Dendritic cell treated with granulocyte-macrophage colony-stimulating factor and Interleukin-4, amounts not matched to agents 40 ng/mL and 50 ng/mL, for 4 days (primary cell): Measurements from ENCODE around the gene HOGA1.
"Not testable (repeated sequence)": the region's sequence is repeated elsewhere in the genome, so short reads cannot be mapped to it uniquely, and the experiment has no call there.

ENCODE experiments used
- H3K27ac Mint-ChIP-seq: one replicate; pipeline ENCODE4 v1.8.0; 2022; ENCODE audit warnings: mild to moderate bottlenecking, mixed read lengths
- H3K27me3 Mint-ChIP-seq: one replicate; pipeline ENCODE4 v1.8.0; 2022; ENCODE audit warnings: mild to moderate bottlenecking, mixed read lengths
- H3K36me3 Mint-ChIP-seq: one replicate; pipeline ENCODE4 v1.8.0; 2022; ENCODE audit warnings: low read depth, mixed read lengths
- H3K4me1 Mint-ChIP-seq: one replicate; pipeline ENCODE4 v1.8.0; 2022; ENCODE audit warnings: low read depth, mixed read lengths
- H3K4me3 Mint-ChIP-seq: one replicate; pipeline ENCODE4 v1.8.0; 2022; ENCODE audit warnings: mild to moderate bottlenecking, moderate library complexity, mixed read lengths
- H3K9me3 Mint-ChIP-seq: one replicate; pipeline ENCODE4 v1.8.0; 2022; ENCODE audit warnings: mixed read lengths
- intact Hi-C: fragments of 100-400 bp; cut with micrococcal nuclease; formaldehyde crosslinking; loops from one replicate; pipeline ENCODE4 v1.15.0; 2022

HOGA1 gene

DNA sequence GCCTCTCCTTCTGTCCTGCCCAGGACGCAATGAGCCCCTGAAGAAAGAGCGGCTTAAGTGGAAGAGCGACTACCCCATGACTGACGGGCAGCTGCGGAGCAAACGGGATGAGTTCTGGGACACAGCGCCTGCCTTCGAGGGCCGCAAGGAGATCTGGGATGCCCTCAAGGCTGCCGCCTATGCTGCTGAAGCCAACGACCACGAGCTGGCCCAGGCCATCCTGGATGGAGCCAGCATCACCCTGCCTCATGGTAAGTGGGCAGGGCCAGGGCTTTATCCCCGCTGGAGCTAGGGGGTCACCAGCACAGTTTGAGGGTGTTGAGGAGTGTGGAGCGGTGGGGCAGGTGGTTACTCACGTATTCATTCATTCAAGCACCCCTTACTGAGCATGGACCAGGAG lies 16.3 kb upstream of the HOGA1 start:
- no peaks in the 10 kb centered on the region for H3K27me3 Mint-ChIP-seq
- no peak overlapping the region for H3K4me3 Mint-ChIP-seq
- intact Hi-C loops, result no loop called here
- H3K9me3 Mint-ChIP-seq, result no peaks in the 10 kb centered on the region
- peaks cover 36% of the 10 kb centered on the region for H3K36me3 Mint-ChIP-seq
- H3K4me1 Mint-ChIP-seq, result no peaks in the 10 kb centered on the region
- H3K27ac Mint-ChIP-seq, result no peak overlapping the region

DNA sequence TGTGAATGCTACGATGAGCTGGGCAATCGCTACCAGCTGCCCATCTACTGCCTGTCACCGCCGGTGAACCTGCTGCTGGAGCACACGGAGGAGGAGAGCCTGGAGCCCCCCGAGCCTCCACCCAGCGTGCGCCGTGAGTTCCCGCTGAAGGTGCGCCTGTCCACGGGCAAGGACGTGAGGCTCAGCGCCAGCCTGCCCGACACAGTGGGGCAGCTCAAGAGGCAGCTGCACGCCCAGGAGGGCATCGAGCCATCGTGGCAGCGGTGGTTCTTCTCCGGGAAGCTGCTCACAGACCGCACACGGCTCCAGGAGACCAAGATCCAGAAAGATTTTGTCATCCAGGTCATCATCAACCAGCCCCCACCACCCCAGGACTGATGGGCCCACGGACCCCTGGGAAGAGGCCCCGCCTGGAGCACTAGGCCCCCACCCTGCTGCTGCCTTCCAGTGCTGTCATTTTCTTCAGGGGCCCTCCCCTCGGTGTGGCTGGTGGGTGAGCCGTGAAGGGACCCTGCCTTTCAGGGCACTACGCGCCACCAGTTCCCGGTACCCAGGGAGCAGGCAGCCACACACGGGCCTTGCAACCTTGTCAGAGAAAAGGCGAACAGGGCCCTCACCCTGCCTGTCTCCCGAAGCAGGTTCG lies 13.9 kb upstream of the HOGA1 start:
- H3K27me3 Mint-ChIP-seq, result no peaks in the 10 kb centered on the region
- no peaks in the 10 kb centered on the region for H3K4me1 Mint-ChIP-seq
- H3K4me3 Mint-ChIP-seq, result no peak overlapping the region
- peaks cover 36% of the 10 kb centered on the region for H3K36me3 Mint-ChIP-seq
- H3K27ac Mint-ChIP-seq, result no peak overlapping the region
- no peaks in the 10 kb centered on the region for H3K9me3 Mint-ChIP-seq
- intact Hi-C loops, result loop anchor here (5.0 to 10.0 kb wide), 2 partner anchors 42 to 85 kb away; no protein-coding TSS in a partner anchor

DNA sequence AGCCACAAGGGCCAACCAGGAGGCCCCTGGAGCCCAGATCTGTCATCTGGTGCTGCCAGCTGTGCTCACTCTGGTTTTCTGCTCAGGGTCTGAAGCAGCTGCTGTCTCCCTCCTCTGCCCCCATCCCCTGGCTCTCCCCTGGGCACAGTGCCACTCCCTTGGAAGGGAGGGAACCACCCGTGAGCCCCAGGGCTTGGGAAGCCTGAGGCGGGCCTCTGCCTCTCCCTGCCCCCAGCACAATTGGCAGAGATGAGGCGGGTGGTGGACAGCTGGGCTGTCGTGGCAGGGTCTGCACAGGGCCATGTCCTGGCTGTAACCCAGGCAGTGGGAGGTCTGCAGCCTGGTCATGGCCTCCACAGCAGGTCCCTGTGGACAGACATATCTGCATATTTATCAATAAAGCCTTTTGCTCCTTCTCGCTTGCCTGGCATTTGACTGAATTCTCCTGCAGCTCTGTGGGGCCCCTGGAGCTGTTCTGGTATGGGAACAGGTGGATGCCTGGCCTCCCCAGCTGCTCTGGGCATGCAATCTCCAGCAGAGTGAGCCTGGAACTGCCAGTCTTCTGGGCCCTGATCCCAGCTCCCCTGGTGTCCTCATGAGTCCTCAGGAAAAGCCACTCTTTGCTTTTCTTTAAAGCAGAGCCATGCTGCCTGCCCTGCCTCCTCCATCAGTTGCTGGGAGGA lies 13.3 kb upstream of the HOGA1 start:
- no peaks in the 10 kb centered on the region for H3K4me1 Mint-ChIP-seq
- H3K27me3 Mint-ChIP-seq, result no peaks in the 10 kb centered on the region
- no peak overlapping the region for H3K27ac Mint-ChIP-seq
- H3K9me3 Mint-ChIP-seq, result no peaks in the 10 kb centered on the region
- H3K36me3 Mint-ChIP-seq, result peaks cover 36% of the 10 kb centered on the region
- H3K4me3 Mint-ChIP-seq, result no peak overlapping the region
- intact Hi-C loops, result loop anchor here (5.0 to 10.0 kb wide), 2 partner anchors 41 to 84 kb away; no protein-coding TSS in a partner anchor

DNA sequence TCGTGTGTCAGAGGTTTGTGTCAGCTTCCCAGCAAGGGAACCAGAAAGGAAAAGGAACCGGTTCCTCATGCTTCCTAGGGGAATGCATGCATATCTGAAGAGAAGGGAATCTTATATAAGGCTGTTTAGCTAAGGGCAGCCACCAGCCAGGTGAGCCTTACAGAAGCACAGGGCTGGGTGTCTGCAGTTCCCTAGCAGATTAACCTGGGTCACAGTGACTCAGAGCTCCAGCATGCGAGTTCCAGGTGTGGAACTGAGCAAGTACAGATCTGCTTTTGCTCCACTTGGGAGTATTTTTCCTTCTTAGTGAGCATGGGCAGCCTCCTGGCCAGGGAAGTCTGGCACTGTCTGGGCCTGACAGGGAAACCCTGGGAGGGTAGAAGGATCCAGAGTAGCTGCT lies 12.6 kb upstream of the HOGA1 start:
- Mint-ChIP-seq H3K27me3 (no peaks in the 10 kb centered on the region), H3K36me3 (peaks cover 36% of the 10 kb centered on the region), H3K9me3 (no peaks in the 10 kb centered on the region), H3K4me1 (no peaks in the 10 kb centered on the region), H3K27ac (no peak overlapping the region), H3K4me3 (no peak overlapping the region)
- intact Hi-C loops, result loop anchor here (1.0 to 10.0 kb wide), 3 partner anchors 41 to 160 kb away; no protein-coding TSS in a partner anchor

DNA sequence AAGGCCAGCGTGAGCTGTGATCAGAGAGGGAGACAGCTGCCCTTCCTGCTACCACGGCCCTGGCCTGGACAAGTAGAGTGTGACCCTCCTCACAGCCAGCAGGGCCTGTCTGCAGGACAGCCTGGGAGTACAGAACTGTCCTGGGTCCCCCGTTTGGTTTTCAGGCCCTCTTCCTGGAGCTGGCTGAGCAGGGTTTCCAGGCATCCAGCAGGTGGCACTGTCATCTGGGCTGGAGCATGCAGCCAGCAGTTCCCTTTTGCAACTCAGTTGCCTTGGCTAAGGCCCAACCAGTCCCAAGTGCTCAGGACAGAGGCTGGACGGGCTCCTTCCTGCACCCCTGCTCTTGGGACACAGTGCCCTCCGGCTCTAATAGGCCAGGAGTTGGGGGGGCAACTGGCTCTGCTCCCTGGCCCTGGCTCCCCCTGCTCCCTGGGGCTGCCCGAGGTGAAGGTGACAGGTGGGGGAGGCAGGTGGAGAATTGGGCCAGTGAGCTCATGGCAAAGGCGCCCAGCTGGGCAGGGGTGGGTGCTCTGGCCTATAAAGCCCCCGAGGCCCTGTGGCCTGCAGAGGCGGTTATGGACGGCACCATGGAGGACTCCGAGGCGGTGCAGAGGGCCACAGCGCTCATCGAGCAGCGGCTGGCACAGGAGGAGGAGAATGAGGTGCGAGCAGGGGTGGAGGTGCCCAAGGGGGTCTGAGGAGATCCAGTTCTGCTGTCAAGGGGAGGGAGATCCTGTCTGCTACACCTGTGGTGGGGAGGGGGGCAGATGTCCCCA lies 11.8 kb upstream of the HOGA1 start, which contains the start of gene ANKRD2:
Gene ANKRD2, plus strand, starts transcription at position 566 of the 776 bp plus-strand sequence. Its CDS starts 10 bp downstream, at position 576.
- Mint-ChIP-seq H3K4me3 (no peak within 1 kb of the TSS), H3K27ac (no peak within 1 kb of the TSS), H3K4me1 (no peaks in the 10 kb centered on the region), H3K27me3 (peaks cover under 1% of the 10 kb centered on the region), H3K36me3 (peaks cover 36% of the 10 kb centered on the region), H3K9me3 (no peaks in the 10 kb centered on the region)
- intact Hi-C loops, result loop anchor here (1.0 to 10.0 kb wide), 3 partner anchors 40 to 159 kb away; no protein-coding TSS in a partner anchor

DNA sequence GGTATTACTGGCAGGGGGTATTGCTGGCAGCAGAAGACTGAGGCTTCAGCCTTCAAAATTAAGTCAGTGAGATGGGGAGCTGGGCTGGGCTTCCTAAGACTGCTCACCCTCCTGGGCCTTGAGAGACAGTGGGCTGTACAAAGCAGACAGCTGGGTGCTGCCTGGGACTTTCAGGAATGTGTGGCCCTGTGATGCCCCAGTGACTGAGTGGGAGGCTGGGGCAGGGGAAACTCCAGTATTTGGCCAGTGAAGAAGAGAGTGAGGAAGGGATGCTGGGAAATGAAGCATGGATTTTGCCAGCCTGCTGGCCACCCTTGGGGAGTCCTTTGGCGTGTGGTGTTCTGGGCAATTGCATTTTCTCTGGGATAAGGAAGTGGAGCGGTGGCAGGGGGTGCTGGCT lies 11.2 kb upstream of the HOGA1 start:
- intact Hi-C loops, result loop anchor here (5.0 to 10.0 kb wide), 2 partner anchors 39 to 82 kb away; no protein-coding TSS in a partner anchor
- Mint-ChIP-seq H3K36me3 (peaks cover 33% of the 10 kb centered on the region), H3K4me1 (no peaks in the 10 kb centered on the region), H3K27ac (no peak overlapping the region), H3K4me3 (no peak overlapping the region), H3K9me3 (no peaks in the 10 kb centered on the region), H3K27me3 (peaks cover 6% of the 10 kb centered on the region)

DNA sequence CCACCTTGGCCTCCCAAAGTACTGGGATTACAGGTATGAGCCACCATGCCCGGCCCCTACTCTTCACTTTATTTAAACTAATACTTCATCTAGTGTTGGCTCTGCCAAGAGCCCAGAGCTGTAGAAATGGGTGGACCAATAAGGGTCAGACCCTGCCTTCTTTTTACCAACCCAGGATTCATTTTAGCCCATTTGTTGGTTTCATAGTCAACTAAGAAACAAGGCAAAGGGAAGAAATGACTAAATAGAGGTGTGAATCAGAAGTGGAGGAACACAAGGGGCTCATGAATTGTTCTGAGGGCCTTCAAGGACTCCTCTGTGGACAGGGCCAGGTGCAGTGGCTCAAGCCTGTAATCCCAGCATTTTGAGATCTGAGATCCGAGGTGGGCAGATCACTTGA lies 10.5 kb upstream of the HOGA1 start:
- Mint-ChIP-seq H3K4me1 (no peaks in the 10 kb centered on the region), H3K36me3 (peaks cover 29% of the 10 kb centered on the region), H3K27ac (no peak overlapping the region), H3K9me3 (no peaks in the 10 kb centered on the region), H3K4me3 (no peak overlapping the region), H3K27me3 (peaks cover 12% of the 10 kb centered on the region)
- intact Hi-C loops, result loop anchor here (5.0 to 10.0 kb wide), 2 partner anchors 39 to 81 kb away; no protein-coding TSS in a partner anchor

DNA sequence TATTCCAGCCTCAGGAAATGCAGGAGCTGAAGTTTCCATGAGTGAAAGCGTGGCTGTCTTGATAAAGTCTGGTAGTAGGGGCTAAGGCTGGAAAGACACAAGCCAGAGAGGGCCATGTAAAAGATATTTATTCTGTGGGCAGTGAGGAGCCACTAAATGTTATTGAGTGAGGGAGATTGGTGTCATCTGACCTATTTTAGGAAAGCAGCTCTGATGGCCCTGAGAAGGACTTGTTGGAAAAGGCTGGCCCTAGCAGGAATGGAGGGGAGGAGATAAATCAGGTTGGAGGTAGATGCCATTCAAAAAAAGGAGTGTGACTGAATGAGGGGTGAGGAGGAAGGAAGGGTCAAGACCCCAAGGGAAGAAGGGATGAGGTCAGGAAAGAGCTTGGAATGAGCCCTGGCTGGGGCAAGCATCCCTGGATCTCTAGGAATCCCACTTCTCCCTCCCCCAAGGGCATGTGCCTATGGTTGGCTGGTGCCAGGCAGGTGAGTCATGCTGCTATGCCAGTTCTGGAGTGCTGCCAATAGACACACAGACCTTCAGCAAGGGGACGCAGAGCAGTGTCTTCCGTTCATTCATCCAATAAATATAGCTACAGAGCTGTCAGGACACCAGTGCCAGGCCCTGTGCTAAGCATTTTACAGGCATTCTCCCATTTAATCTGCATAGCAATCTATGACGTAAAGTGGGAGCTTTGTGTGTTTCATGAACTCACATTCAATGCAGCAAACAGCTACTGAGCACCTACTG lies 9.6 kb upstream of the HOGA1 start:
- intact Hi-C loops, result loop anchor here (5.0 to 10.0 kb wide), 2 partner anchors 38 to 80 kb away; no protein-coding TSS in a partner anchor
- H3K4me3 Mint-ChIP-seq, result no peak overlapping the region
- peaks cover 13% of the 10 kb centered on the region for H3K27me3 Mint-ChIP-seq
- no peak overlapping the region for H3K27ac Mint-ChIP-seq
- H3K36me3 Mint-ChIP-seq, result peaks cover 20% of the 10 kb centered on the region
- no peaks in the 10 kb centered on the region for H3K9me3 Mint-ChIP-seq
- no peaks in the 10 kb centered on the region for H3K4me1 Mint-ChIP-seq

DNA sequence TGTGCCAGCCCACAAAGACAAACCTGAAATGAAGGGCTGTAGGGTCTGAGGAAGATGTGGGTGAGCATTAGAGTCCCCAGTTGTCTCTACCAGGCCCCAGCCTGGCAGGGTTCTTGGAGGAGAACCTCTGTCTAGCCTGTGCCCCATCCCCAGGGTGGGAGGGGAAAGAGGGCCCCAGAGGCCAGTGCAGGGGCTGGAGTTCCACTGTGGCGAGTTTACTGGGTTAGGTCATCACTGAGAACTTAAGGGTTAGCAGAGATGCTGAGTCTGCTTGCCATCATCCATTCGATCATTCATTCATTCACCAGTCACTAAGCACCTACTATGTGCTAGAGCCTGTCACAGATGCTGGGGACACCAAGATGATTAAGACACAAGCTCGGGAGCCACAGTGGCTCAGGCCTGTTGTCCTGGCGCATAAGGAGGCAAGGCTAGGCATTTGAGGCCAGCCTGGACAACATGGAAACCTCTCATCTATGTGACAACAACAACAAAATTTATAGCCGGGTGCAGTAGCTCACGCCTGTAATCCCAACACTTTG lies 9.0 kb upstream of the HOGA1 start:
- intact Hi-C loops, result loop anchor here (10.0 kb wide), 1 partner anchor 80 kb away; no protein-coding TSS in a partner anchor
- Mint-ChIP-seq H3K9me3 (no peaks in the 10 kb centered on the region), H3K36me3 (peaks cover 13% of the 10 kb centered on the region), H3K27ac (no peak overlapping the region), H3K27me3 (peaks cover 13% of the 10 kb centered on the region), H3K4me3 (no peak overlapping the region), H3K4me1 (no peaks in the 10 kb centered on the region)

DNA sequence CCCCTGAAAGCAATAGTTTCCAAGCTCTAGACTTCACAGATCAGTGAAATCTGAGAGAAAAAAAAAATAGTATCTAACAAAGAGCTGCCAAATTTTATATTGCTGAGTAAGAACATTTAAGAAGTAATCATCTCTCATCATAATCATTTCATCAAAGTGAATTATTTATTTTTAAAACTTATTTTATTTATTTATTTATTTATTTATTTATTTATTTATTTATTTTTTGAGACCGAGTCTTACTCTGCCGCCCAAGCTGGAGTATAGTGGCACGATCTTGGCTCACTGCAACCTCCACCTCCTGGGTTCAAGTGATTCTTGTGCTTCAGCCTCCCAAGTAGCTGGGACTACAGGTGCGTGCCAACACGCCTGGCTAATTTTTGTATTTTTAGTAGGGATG lies 7.7 kb upstream of the HOGA1 start:
- intact Hi-C loops, result loop anchor here (10.0 kb wide), 1 partner anchor 78 kb away; no protein-coding TSS in a partner anchor
- H3K36me3 Mint-ChIP-seq, H3K27ac Mint-ChIP-seq, H3K9me3 Mint-ChIP-seq, H3K4me1 Mint-ChIP-seq, H3K4me3 Mint-ChIP-seq: not testable (repeated sequence)
- peaks cover 13% of the 10 kb centered on the region for H3K27me3 Mint-ChIP-seq

DNA sequence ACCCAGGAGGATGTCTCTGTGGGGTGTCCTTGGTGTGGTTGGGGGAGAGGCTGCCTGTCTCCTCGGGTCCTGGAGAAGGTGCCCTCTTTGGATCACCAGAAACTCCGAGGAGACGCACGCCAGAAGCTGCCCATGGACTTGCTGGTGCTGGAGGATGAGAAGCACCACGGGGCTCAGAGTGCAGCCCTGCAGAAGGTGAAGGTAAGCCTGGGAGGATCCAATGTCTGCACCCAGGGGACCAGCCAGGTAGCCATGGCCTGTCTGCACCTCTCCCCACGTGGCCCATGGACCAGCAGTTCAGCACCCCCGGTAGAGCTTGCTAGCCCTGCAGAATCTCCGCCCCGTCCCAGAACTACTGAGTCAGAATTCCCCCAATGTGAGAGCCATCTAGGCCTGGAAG lies 6.5 kb upstream of the HOGA1 start:
- Mint-ChIP-seq H3K9me3 (no peaks in the 10 kb centered on the region), H3K27ac (no peak overlapping the region), H3K4me3 (no peak overlapping the region), H3K27me3 (peaks cover 13% of the 10 kb centered on the region), H3K36me3 (no peaks in the 10 kb centered on the region), H3K4me1 (no peaks in the 10 kb centered on the region)
- intact Hi-C loops, result loop anchor here (10.0 kb wide), 1 partner anchor 77 kb away; no protein-coding TSS in a partner anchor

DNA sequence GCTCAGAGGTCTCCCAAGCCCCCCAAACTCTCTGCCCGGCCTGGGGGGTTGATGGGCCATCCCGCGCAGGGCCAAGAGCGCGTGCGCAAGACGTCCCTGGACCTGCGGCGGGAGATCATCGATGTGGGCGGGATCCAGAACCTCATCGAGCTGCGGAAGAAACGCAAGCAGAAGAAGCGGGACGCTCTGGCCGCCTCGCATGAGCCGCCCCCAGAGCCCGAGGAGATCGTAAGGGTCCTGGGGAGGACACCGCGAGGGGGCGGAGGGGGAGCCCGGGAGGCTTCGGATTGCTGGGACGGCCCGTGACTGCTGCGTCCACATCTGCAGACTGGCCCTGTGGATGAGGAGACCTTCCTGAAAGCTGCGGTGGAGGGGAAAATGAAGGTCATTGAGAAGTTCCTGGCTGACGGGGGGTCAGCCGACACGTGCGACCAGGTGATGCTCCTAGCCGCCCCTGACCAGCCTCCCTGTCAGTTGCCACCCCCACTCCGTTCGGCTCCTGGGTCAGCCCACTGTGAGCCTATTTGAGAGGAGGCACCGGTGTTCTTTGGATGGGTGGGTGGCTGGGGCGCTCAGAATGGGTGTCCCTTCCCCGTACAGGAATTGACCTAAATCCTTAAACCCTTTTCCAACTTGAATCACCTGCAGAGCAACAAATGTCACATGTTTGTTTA lies 5.9 kb upstream of the HOGA1 start:
- Mint-ChIP-seq H3K4me1 (no peaks in the 10 kb centered on the region), H3K27ac (no peak overlapping the region), H3K4me3 (no peak overlapping the region), H3K9me3 (no peaks in the 10 kb centered on the region), H3K36me3 (no peaks in the 10 kb centered on the region), H3K27me3 (peaks cover 13% of the 10 kb centered on the region)
- intact Hi-C loops, result loop anchor here (10.0 kb wide), 1 partner anchor 76 kb away; no protein-coding TSS in a partner anchor
